ENCODE data around the gene INHA.

- TF ChIP-seq POLR2A (IDR thresholded peaks at IDR 0.05): no peak
- TF ChIP-seq CTCF (IDR thresholded peaks at IDR 0.05): no peak
Observed at GRCh38 chr2:219620546-219620945, 48.4 kb downstream of the INHA start.

All from right lobe of liver (tissue), 4 donors.